Measurements from ENCODE around the gene ZNF221. TPM values are rescaled to one million over a fixed set of nuclear protein-coding genes. Genes with fewer than 3 reads are reported as not detected.

Gene ZNF221
- 0.67 TPM for total RNA-seq
- under 1 TPM in 3 of 4 donors, not detected in 1; 0.56 to 0.96 (median 0.90) TPM for polyA plus RNA-seq

DNA sequence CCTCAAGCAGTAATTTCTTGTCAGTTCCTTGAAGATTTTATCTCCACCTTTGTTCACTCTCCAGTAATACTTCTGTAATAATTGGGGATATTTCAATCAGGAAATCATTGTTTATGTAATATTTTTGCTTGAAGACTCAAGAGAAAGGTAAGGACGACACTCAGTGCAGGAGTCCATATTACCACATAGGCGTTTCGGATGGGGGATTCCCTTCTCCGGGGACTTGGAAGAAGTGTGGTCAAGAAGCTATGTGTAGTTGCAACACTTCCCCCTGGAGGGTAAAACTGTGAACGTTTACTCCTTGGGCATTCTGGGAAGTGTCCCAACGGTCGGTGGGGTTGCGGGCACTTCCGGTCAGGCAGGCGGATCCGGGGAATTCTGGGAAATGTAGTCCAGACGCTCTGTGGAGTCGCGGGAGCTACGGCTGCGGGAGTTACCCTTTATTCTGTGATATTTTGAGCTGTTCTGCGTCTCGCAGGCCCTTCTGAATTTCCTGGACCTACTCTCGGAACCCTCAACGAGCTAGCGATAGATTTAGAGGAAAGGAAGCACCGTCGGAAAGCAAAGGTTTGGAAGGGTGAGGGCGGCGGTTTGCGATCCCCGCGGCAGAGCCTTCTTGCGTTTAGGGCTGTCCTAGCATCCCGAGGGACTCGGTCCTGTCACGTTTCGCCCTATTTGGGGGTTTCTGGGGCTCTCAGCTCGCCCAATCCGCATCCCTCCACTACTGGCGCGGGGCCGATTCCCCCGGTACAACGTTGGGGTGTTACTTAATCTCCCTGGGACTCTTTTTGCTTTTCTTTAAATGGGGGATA, at the start of gene ZNF221:
TSS of gene ZNF221 (plus strand) at position 395 of the 812 bp plus-strand sequence. CDS start 11,499 bp downstream, outside the sequence.
- Histone ChIP-seq H3K27me3 (ENCODE audit: control insufficient read depth, insufficient read depth, low read length) (peaks cover 4% of the 10 kb centered on the region), H3K27ac (ENCODE audit: insufficient read depth, low read length, poor library complexity, severe bottlenecking) (no peak within 1 kb of the TSS), H3K4me1 (ENCODE audit: control insufficient read depth, insufficient read depth, low read length, poor library complexity, severe bottlenecking) (peaks cover 11% of the 10 kb centered on the region), H3K36me3 (ENCODE audit: control insufficient read depth, insufficient read depth, low read length) (no peaks in the 10 kb centered on the region), H3K9me3 (ENCODE audit: control insufficient read depth in 2 of 2, low read length in 2 of 2) (peaks cover 13 to 22% of the 10 kb centered on the region in 2 experiments), H3K4me3 (ENCODE audit: low read depth, low read length) (peak within 1 kb of the TSS; percentile 87)
- Mint-ChIP-seq H3K9me3 (peaks cover 7 to 42% (median 19%) of the 10 kb centered on the region in 7 donors), H3K27ac (peak within 1 kb of the TSS; percentile 58 to 94 (median 85)), H3K4me1 (peaks cover 8 to 11% (median 10%) of the 10 kb centered on the region in 4 donors), H3K27me3 (peaks cover 11% of the 10 kb centered on the region), H3K36me3 (peaks cover 5% of the 10 kb centered on the region), H3K4me3 (peak within 1 kb of the TSS; percentile 91 to 97 (median 91))
- DNase-seq: peak; percentile 36 to 78 (median 38)
- ATAC-seq (ENCODE audit: low read depth in 2 of 2): peak; percentile 55

- peak; percentile 72 to 77 for ATAC-seq (ENCODE audit: low read depth in 2 of 2)
- H3K27me3 ChIP-seq (ENCODE audit: control insufficient read depth, insufficient read depth, low read length): no peaks in the 10 kb centered on the region
- peaks cover 4 to 23% (median 16%) of the 10 kb centered on the region in 4 donors for H3K4me1 Mint-ChIP-seq
- peaks cover 45 to 72% of the 10 kb centered on the region in 2 experiments for H3K9me3 ChIP-seq (ENCODE audit: control insufficient read depth in 2 of 2, low read length in 2 of 2)
- peaks cover 8% of the 10 kb centered on the region for H3K4me1 ChIP-seq (ENCODE audit: control insufficient read depth, insufficient read depth, low read length, poor library complexity, severe bottlenecking)
- peak; percentile 53 to 69 (median 53) for DNase-seq
- H3K36me3 Mint-ChIP-seq: peaks cover 39% of the 10 kb centered on the region
- H3K4me3 ChIP-seq (ENCODE audit: low read depth, low read length): peak overlapping the region; percentile 83
- no peak overlapping the region for H3K27ac ChIP-seq (ENCODE audit: insufficient read depth, low read length, poor library complexity, severe bottlenecking)
- no peaks in the 10 kb centered on the region for H3K27me3 Mint-ChIP-seq
- H3K4me3 Mint-ChIP-seq: peak overlapping the region; percentile 87 to 95 (median 92)
- peak overlapping the region in 2 of 3 donors; percentile 81 to 85 for H3K27ac Mint-ChIP-seq
- H3K36me3 ChIP-seq (ENCODE audit: control insufficient read depth, insufficient read depth, low read length): no peaks in the 10 kb centered on the region
- H3K9me3 Mint-ChIP-seq: peaks cover 8 to 71% (median 31%) of the 10 kb centered on the region in 7 donors
Observed at GRCh38 chr19:43901395-43902390, 49.3 kb upstream of the ZNF221 start.

GRCh38 chr19:43902399-43902798, 48.6 kb upstream of the ZNF221 start:
- ATAC-seq (ENCODE audit: low read depth in 2 of 2) (no peak), DNase-seq (no peak)
- no peak overlapping the region for H3K27ac Mint-ChIP-seq
- H3K9me3 ChIP-seq (ENCODE audit: control insufficient read depth in 2 of 2, low read length in 2 of 2): peaks cover 47 to 73% of the 10 kb centered on the region in 2 experiments
- no peak overlapping the region for H3K27ac ChIP-seq (ENCODE audit: insufficient read depth, low read length, poor library complexity, severe bottlenecking)
- H3K36me3 ChIP-seq (ENCODE audit: control insufficient read depth, insufficient read depth, low read length): no peaks in the 10 kb centered on the region
- H3K27me3 Mint-ChIP-seq: no peaks in the 10 kb centered on the region
- H3K36me3 Mint-ChIP-seq: peaks cover 39% of the 10 kb centered on the region
- H3K4me3 Mint-ChIP-seq: peak overlapping the region in 3 of 4 donors; percentile 87 to 92 (median 91)
- peaks cover 4 to 23% (median 16%) of the 10 kb centered on the region in 4 donors for H3K4me1 Mint-ChIP-seq
- peaks cover 9 to 74% (median 36%) of the 10 kb centered on the region in 7 donors for H3K9me3 Mint-ChIP-seq
- peak overlapping the region; percentile 83 for H3K4me3 ChIP-seq (ENCODE audit: low read depth, low read length)
- no peaks in the 10 kb centered on the region for H3K27me3 ChIP-seq (ENCODE audit: control insufficient read depth, insufficient read depth, low read length)
- H3K4me1 ChIP-seq (ENCODE audit: control insufficient read depth, insufficient read depth, low read length, poor library complexity, severe bottlenecking): peaks cover 8% of the 10 kb centered on the region

DNA sequence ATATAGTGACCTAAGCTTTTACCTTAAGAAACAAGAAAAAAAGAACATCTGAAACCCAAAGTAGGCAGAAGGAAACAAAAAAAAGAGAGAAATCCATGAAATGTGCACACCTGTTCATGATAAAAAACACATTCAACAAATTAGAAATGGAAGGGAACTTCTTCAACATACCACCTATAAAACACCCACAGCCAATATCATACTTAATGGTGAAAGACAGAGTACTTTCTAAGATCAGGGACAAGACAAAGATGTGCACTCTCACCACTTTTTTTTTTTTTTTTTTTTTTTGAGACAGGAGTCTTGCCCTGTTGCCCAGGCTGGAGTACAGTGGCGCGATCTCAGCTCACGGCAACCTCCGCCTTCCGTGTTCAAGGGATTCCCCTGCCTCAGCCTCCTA, 45.1 kb upstream of the ZNF221 start:
- no peaks in the 10 kb centered on the region for H3K27me3 Mint-ChIP-seq
- peaks cover 4 to 17% (median 12%) of the 10 kb centered on the region in 4 donors for H3K4me1 Mint-ChIP-seq
- no peak overlapping the region for H3K4me3 ChIP-seq (ENCODE audit: low read depth, low read length)
- no peak overlapping the region for H3K27ac ChIP-seq (ENCODE audit: insufficient read depth, low read length, poor library complexity, severe bottlenecking)
- DNase-seq (no peak), ATAC-seq (ENCODE audit: low read depth in 2 of 2) (no peak)
- H3K9me3 ChIP-seq (ENCODE audit: control insufficient read depth in 2 of 2, low read length in 2 of 2): peaks cover 66 to 89% of the 10 kb centered on the region in 2 experiments
- no peaks in the 10 kb centered on the region for H3K27me3 ChIP-seq (ENCODE audit: control insufficient read depth, insufficient read depth, low read length)
- peak overlapping the region in 1 of 4 donors; percentile 61 for H3K4me3 Mint-ChIP-seq
- H3K27ac Mint-ChIP-seq: no peak overlapping the region
- H3K36me3 ChIP-seq (ENCODE audit: control insufficient read depth, insufficient read depth, low read length): no peaks in the 10 kb centered on the region
- H3K4me1 ChIP-seq (ENCODE audit: control insufficient read depth, insufficient read depth, low read length, poor library complexity, severe bottlenecking): peaks cover 8% of the 10 kb centered on the region
- peaks cover 17% of the 10 kb centered on the region for H3K36me3 Mint-ChIP-seq
- peaks cover 6 to 80% (median 33%) of the 10 kb centered on the region in 7 donors for H3K9me3 Mint-ChIP-seq

GRCh38 chr19:43906774-43907173, 44.3 kb upstream of the ZNF221 start:
- DNase-seq (no peak), ATAC-seq (ENCODE audit: low read depth in 2 of 2) (no peak)
- Histone ChIP-seq H3K4me3 (ENCODE audit: low read depth, low read length) (no peak overlapping the region), H3K4me1 (ENCODE audit: control insufficient read depth, insufficient read depth, low read length, poor library complexity, severe bottlenecking) (peaks cover 6% of the 10 kb centered on the region), H3K27ac (ENCODE audit: insufficient read depth, low read length, poor library complexity, severe bottlenecking) (no peak overlapping the region), H3K36me3 (ENCODE audit: control insufficient read depth, insufficient read depth, low read length) (no peaks in the 10 kb centered on the region), H3K9me3 (ENCODE audit: control insufficient read depth in 2 of 2, low read length in 2 of 2) (peaks cover 73 to 98% of the 10 kb centered on the region in 2 experiments), H3K27me3 (ENCODE audit: control insufficient read depth, insufficient read depth, low read length) (no peaks in the 10 kb centered on the region)
- Mint-ChIP-seq H3K36me3 (peaks cover 20% of the 10 kb centered on the region), H3K27me3 (no peaks in the 10 kb centered on the region), H3K9me3 (peaks cover 6 to 82% (median 34%) of the 10 kb centered on the region in 7 donors), H3K4me1 (peaks cover 4 to 8% (median 6%) of the 10 kb centered on the region in 4 donors), H3K4me3 (no peak overlapping the region), H3K27ac (no peak overlapping the region)

GRCh38 chr19:43908659-43909058, 42.4 kb upstream of the ZNF221 start:
- Mint-ChIP-seq H3K27ac (no peak overlapping the region), H3K27me3 (no peaks in the 10 kb centered on the region), H3K4me1 (peaks cover 0 to 4% (median 0%) of the 10 kb centered on the region in 4 donors), H3K9me3 (peaks cover 6 to 87% (median 36%) of the 10 kb centered on the region in 7 donors), H3K4me3 (no peak overlapping the region), H3K36me3 (peaks cover 20% of the 10 kb centered on the region)
- no peak for DNase-seq
- ATAC-seq (ENCODE audit: low read depth in 2 of 2): no peak
- H3K4me3 ChIP-seq (ENCODE audit: low read depth, low read length): no peak overlapping the region
- H3K9me3 ChIP-seq (ENCODE audit: control insufficient read depth in 2 of 2, low read length in 2 of 2): peaks cover 82 to 99% of the 10 kb centered on the region in 2 experiments
- H3K36me3 ChIP-seq (ENCODE audit: control insufficient read depth, insufficient read depth, low read length): peaks cover 1% of the 10 kb centered on the region
- no peaks in the 10 kb centered on the region for H3K27me3 ChIP-seq (ENCODE audit: control insufficient read depth, insufficient read depth, low read length)
- H3K4me1 ChIP-seq (ENCODE audit: control insufficient read depth, insufficient read depth, low read length, poor library complexity, severe bottlenecking): no peaks in the 10 kb centered on the region
- H3K27ac ChIP-seq (ENCODE audit: insufficient read depth, low read length, poor library complexity, severe bottlenecking): no peak overlapping the region

- peaks cover 0 to 4% (median 0%) of the 10 kb centered on the region in 4 donors for H3K4me1 Mint-ChIP-seq
- peaks cover 0 to 95% (median 40%) of the 10 kb centered on the region in 7 donors for H3K9me3 Mint-ChIP-seq
- H3K27ac ChIP-seq (ENCODE audit: insufficient read depth, low read length, poor library complexity, severe bottlenecking): no peak overlapping the region
- peaks cover 35% of the 10 kb centered on the region for H3K36me3 Mint-ChIP-seq
- H3K36me3 ChIP-seq (ENCODE audit: control insufficient read depth, insufficient read depth, low read length): peaks cover 23% of the 10 kb centered on the region
- H3K4me3 Mint-ChIP-seq: no peak overlapping the region
- peaks cover 89 to 100% of the 10 kb centered on the region in 2 experiments for H3K9me3 ChIP-seq (ENCODE audit: control insufficient read depth in 2 of 2, low read length in 2 of 2)
- DNase-seq: no peak
- H3K4me3 ChIP-seq (ENCODE audit: low read depth, low read length): no peak overlapping the region
- no peaks in the 10 kb centered on the region for H3K4me1 ChIP-seq (ENCODE audit: control insufficient read depth, insufficient read depth, low read length, poor library complexity, severe bottlenecking)
- no peaks in the 10 kb centered on the region for H3K27me3 ChIP-seq (ENCODE audit: control insufficient read depth, insufficient read depth, low read length)
- no peaks in the 10 kb centered on the region for H3K27me3 Mint-ChIP-seq
- ATAC-seq (ENCODE audit: low read depth in 2 of 2): no peak
- H3K27ac Mint-ChIP-seq: no peak overlapping the region
Observed at GRCh38 chr19:43910884-43911283, 40.1 kb upstream of the ZNF221 start.

Data from CD4-positive, CD25-positive, alpha-beta regulatory T cell (primary cell).